A549 (cell line): ENCODE results near the gene FOSL2. TPM values are rescaled to one million over a fixed set of nuclear protein-coding genes. Genes with fewer than 3 reads are reported as not detected.

Experiments
- ATAC-seq, 2 experiments: fragments of 200-7000 bp in 1 of 2; fragments of >200 bp in 1 of 2; cut with Nextera tagmentation in 1 of 2; cut with Tn5 transposase in 1 of 2; 3 replicates each; pipeline versions ENCODE4 v1.8.0 to v1.9.1; 2018 to 2020; ENCODE audit warnings: mild to moderate bottlenecking in 1 of 2, moderate library complexity in 1 of 2
- CTCF ChIA-PET: fragments of 300-600 bp; sonication (Branson Sonifier 250); formaldehyde crosslinking; extraction: SDS; loops from one replicate; lab custom pipeline; 2021; ENCODE audit warnings: antibody characterized with exemption, inconsistent platforms; lab: Yijun Ruan, JAX
- POLR2A ChIA-PET: fragments of 350-600 bp; formaldehyde crosslinking; extraction: SDS; loops from one replicate; lab custom pipeline; 2021; ENCODE audit warnings: antibody characterized with exemption, inconsistent platforms; lab: Yijun Ruan, JAX
- DNase-seq, 2 experiments: peaks; one replicate each; pipeline versions ENCODE4 v3.0.0 to v3.0.0-alpha.2; 2011 to 2016; ENCODE audit warnings: low read depth in 1 of 2, low spot score in 1 of 2
- FAIRE-seq: peaks from 2 replicates; lab custom pipeline; 2011; peaks lifted over from hg19 to GRCh38; lab: Jason Lieb, UNC
- H3K27ac ChIP-seq, 2 experiments: fragments of >200 bp; sonication (Bioruptor Twin); formaldehyde crosslinking; 3 replicates each; pipeline ENCODE4 v1.5.1; 2016 to 2017
- H3K4me1 ChIP-seq: fragments of >200 bp; sonication (Bioruptor Twin); formaldehyde crosslinking; 3 replicates; pipeline ENCODE4 v1.6.1; 2016
- H3K4me2 ChIP-seq: fragments of >200 bp; sonication (Bioruptor Twin); formaldehyde crosslinking; 3 replicates; pipeline ENCODE4 v1.6.1; 2016
- H3K4me3 ChIP-seq: fragments of >200 bp; sonication (Bioruptor Twin); formaldehyde crosslinking; 3 replicates; pipeline ENCODE4 v1.5.1; 2016
- H3K9me3 ChIP-seq: fragments of >200 bp; sonication (Bioruptor Twin); formaldehyde crosslinking; 3 replicates; pipeline ENCODE4 v1.6.1; 2016
- BHLHE40 ChIP-seq: IDR thresholded peaks from 2 replicates; pipeline ENCODE4 v1.6.1; 2012; ENCODE audit warnings: low read depth, low read length, inconsistent platforms
- CBX2 ChIP-seq: fragments of 200-600 bp; sonication (generic); IDR thresholded peaks from 2 replicates; pipeline ENCODE4 v1.6.1; 2016; ENCODE audit warnings: low read depth, mild to moderate bottlenecking, borderline replicate concordance
- CHD2 ChIP-seq: fragments of 150-350 bp; IDR thresholded peaks from 2 replicates; pipeline ENCODE4 v1.6.1; 2014; ENCODE audit warnings: low read length; ENCODE audit not compliant: partially characterized antibody
- EHMT2 ChIP-seq: fragments of 200-600 bp; sonication (generic); IDR thresholded peaks from 2 replicates; pipeline ENCODE4 v1.6.1; 2016; ENCODE audit warnings: antibody characterized with exemption, low read depth, mild to moderate bottlenecking, moderate library complexity
- ESRRA ChIP-seq: fragments of 150-350 bp; IDR thresholded peaks from 2 replicates; pipeline ENCODE4 v1.6.1; 2014; ENCODE audit warnings: mild to moderate bottlenecking, low read length, borderline replicate concordance
- GATA3 ChIP-seq: IDR thresholded peaks from 2 replicates; pipeline ENCODE4 v1.6.1; 2012; ENCODE audit warnings: borderline replicate concordance
- HDAC2 ChIP-seq: fragments of 200-600 bp; sonication (generic); IDR thresholded peaks from 2 replicates; pipeline ENCODE4 v1.6.1; 2016
- JUN ChIP-seq, 2 experiments: fragments of >200 bp; sonication (Bioruptor Twin); formaldehyde crosslinking; IDR thresholded peaks; 2 replicates in 1 of 2; 3 replicates in 1 of 2; pipeline ENCODE4 v1.6.1; 2016 to 2017
- KDM5A ChIP-seq: fragments of 200-600 bp; sonication (generic); IDR thresholded peaks from 2 replicates; pipeline ENCODE4 v1.6.1; 2016; ENCODE audit warnings: antibody characterized with exemption, mild to moderate bottlenecking
- MAZ ChIP-seq: fragments of 150-350 bp; IDR thresholded peaks from 2 replicates; pipeline ENCODE4 v1.6.1; 2014; ENCODE audit warnings: antibody characterized with exemption, low read depth, low read length, borderline replicate concordance
- MYC ChIP-seq: IDR thresholded peaks from 2 replicates; pipeline ENCODE4 v1.6.1; 2012; ENCODE audit warnings: mild to moderate bottlenecking, inconsistent platforms, low read length, improper control_type of control experiment, borderline replicate concordance
- NR3C1 ChIP-seq: fragments of >200 bp; sonication (Bioruptor Twin); formaldehyde crosslinking; IDR thresholded peaks from 3 replicates; pipeline ENCODE4 v1.6.1; 2017
- RAD21 ChIP-seq, 2 experiments: fragments of >200 bp in 1 of 2; sonication (Bioruptor Twin) in 1 of 2; formaldehyde crosslinking in 1 of 2; IDR thresholded peaks in 1 of 2; conservative IDR thresholded peaks in 1 of 2; 2 replicates in 1 of 2; 3 replicates in 1 of 2; pipeline ENCODE4 v1.6.1; 2012 to 2018; ENCODE audit warnings: inconsistent platforms in 1 of 2
- RFX5 ChIP-seq: fragments of 450-650 bp; IDR thresholded peaks from 2 replicates; pipeline ENCODE4 v1.7.1; 2014; ENCODE audit warnings: antibody characterized with exemption, mild to moderate bottlenecking, moderate library complexity
- SMC3 ChIP-seq: fragments of >200 bp; sonication (Bioruptor Twin); formaldehyde crosslinking; IDR thresholded peaks from 3 replicates; pipeline ENCODE4 v1.6.1; 2018; ENCODE audit warnings: inconsistent platforms
- USF2 ChIP-seq: fragments of 450-650 bp; IDR thresholded peaks from 2 replicates; pipeline ENCODE4 v1.6.1; 2014; ENCODE audit warnings: antibody characterized with exemption
- ZSCAN20 ChIP-seq: fragments of 250-450 bp; sonication (Bioruptor Pico); IDR thresholded peaks from 2 replicates; pipeline ENCODE4 v1.8.0; 2022; ENCODE audit warnings: mild to moderate bottlenecking, moderate library complexity
- WGBS: methylation state at CpG from one replicate; pipeline ENCODE4 v1.1.6; 2017; ENCODE audit errors: missing lambda C conversion rate; 5-methylcytosine and 5-hydroxymethylcytosine counted together
- polyA plus RNA-seq, 4 experiments: library from polyadenylated mRNA; depleted of rRNA in 3 of 4; stranded (reverse); fragments of >200 nt; fragmentation: RNase III in 1 of 4; extraction: RNeasy Plus Mini Kit Qiagen cat#74134 plus additional on column Dnase treatment in 1 of 4; gene quantifications; 2 replicates in 3 of 4; 3 replicates in 1 of 4; pipeline ENCODE4 v1.2.3, GENCODE V29; 2011 to 2017
- TF ChIP-seq, protein P1 (sequence below): fragments of 150-350 bp; IDR thresholded peaks from 2 replicates; pipeline ENCODE4 v1.6.1; 2014; ENCODE audit warnings: low read depth, mild to moderate bottlenecking, low read length

Gene FOSL2
- polyA plus RNA-seq, 2 of the 4 experiments (the other 2 are of a cell fraction): 45.7 to 73.4 TPM

DNA sequence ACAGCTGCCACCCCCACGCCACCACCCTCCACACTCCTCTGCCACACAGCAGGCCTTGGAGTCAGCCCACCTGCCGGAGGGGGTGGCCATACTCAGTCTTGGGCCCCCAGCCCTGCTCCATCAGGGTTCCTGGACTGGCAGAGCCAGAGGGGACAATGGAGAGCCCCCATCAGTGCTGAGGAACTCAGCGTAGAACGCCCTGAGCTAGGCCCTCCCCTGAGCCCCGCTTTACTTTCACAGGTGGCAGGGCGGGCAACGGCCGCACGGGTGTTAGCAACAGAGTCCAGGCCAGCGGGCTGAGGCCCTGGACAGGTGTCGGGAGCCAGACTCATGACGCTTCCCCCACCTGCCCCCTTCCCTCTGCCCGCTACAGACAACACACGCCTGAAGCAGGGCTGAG, 47.1 kb downstream of the FOSL2 start:
- ATAC-seq (no peak), DNase-seq (no peak), FAIRE-seq (no peak)
- H3K27ac ChIP-seq: peak overlapping the region in 1 of 2 experiments; percentile 11; a peak in 1 of 6 replicates
- H3K4me1 ChIP-seq: peaks cover 36% of the 10 kb centered on the region
- no peak overlapping the region for H3K4me3 ChIP-seq
- 97% methylated on average over 10 of the region's 14 CpGs for WGBS
- ChIA-PET POLR2A (interaction anchor here (1.0 kb wide), 1 partner anchor 12 kb away, joined by 3 read pairs; no protein-coding TSS in a partner anchor), CTCF (interaction anchor here (1.7 to 2.8 kb wide), 2 partner anchors 10 to 13 kb away, joined by 4 to 11 read pairs; no protein-coding TSS in a partner anchor)
- 0 out of 3 replicates have a peak, but pooled peaks cover 2% of the 10 kb centered on the region for H3K9me3 ChIP-seq
- TF ChIP-seq BHLHE40: no peak
- TF ChIP-seq USF2: no peak
- TF ChIP-seq SMC3: no peak
- no peak for TF ChIP-seq CBX2
- TF ChIP-seq GATA3: no peak
- H3K4me2 ChIP-seq: no peak overlapping the region

DNA sequence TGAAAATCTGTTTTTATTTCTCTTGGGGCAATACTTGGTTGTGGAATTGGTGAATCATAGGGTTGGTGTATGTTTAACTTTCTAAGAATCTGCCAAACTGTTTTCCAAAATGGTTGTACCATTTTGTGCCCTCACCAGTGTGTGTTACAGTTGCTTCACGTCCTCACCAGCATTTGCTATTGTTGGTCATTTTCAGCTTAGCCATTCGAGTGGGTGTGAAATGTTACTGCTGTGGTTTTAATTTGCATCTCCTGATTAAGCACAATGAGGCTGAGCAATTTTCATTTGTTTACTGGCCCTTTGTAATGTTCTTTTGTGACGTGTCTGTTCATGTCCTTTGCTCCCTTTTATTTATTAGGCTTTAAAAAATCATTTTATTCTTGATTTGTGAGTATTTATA, 49.7 kb downstream of the FOSL2 start:
- ATAC-seq (no peak), DNase-seq (no peak), FAIRE-seq (peak; percentile 54)
- POLR2A ChIA-PET: interaction anchor here (0.6 kb wide), 2 partner anchors 698 to 1230 kb away, joined by 3 read pairs; partner anchors contain the start of genes ATRAID and SLC5A6
- WGBS: 63% methylated on average over 3 of the region's 3 CpGs
- 0 out of 3 replicates have a peak, but pooled peaks cover 2% of the 10 kb centered on the region for H3K9me3 ChIP-seq
- CTCF ChIA-PET: interaction anchor here (0.6 to 1.0 kb wide), 2 partner anchors 12 to 30 kb away, joined by 3 to 5 read pairs; no protein-coding TSS in a partner anchor
- H3K4me3 ChIP-seq: no peak overlapping the region
- 0 out of 3 replicates have a peak overlapping the region, but pooled peaks have one; percentile 1 for H3K4me2 ChIP-seq
- TF ChIP-seq EHMT2 (no peak), SMC3 (no peak), ESRRA (no peak), NR3C1 (no peak), RFX5 (no peak), KDM5A (no peak), GATA3 (no peak)
- peaks cover 36% of the 10 kb centered on the region for H3K4me1 ChIP-seq
- no peak overlapping the region for H3K27ac ChIP-seq

DNA sequence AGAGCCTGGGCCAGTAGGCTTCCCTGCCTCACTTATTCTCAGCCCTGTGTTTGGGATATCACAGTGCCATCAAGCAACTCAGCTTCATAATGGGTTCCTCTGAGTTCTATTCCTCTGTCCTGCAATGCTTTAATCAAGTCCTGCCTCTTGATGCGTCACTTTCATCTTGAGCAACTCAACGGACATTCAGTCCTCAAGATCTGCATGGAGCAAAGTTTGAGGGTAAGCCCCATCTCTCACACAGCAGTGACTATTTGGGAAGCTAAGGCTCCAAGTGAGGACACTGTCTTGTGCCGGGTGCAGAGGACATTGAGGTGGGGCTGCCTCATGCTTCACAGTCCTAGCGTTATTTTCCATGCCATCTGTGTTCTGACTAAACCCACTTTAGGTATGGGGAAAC, 52.3 kb downstream of the FOSL2 start:
- DNase-seq: no peak
- Histone ChIP-seq H3K9me3 (0 out of 3 replicates have a peak, but pooled peaks cover 2% of the 10 kb centered on the region), H3K27ac (peak overlapping the region; percentile 65 to 87), H3K4me2 (peak overlapping the region; percentile 65; the same call in 2 of the 3 replicates)
- POLR2A ChIA-PET: no interaction called here
- no peak for FAIRE-seq
- no peak for ATAC-seq
- TF ChIP-seq SMC3 (no peak), MYC (no peak), JUN (IDR thresholded peaks at IDR 0.05) (no peak), BHLHE40 (no peak), RAD21 (conservative IDR thresholded peaks at IDR 0.05 in 1 of 2, IDR thresholded peaks at IDR 0.05 in 1 of 2) (no peak), ZSCAN20 (CRISPR knock-in tag) (no peak), CHD2 (no peak), HDAC2 (no peak), MAZ (no peak)
- TF ChIP-seq, protein P1, sequence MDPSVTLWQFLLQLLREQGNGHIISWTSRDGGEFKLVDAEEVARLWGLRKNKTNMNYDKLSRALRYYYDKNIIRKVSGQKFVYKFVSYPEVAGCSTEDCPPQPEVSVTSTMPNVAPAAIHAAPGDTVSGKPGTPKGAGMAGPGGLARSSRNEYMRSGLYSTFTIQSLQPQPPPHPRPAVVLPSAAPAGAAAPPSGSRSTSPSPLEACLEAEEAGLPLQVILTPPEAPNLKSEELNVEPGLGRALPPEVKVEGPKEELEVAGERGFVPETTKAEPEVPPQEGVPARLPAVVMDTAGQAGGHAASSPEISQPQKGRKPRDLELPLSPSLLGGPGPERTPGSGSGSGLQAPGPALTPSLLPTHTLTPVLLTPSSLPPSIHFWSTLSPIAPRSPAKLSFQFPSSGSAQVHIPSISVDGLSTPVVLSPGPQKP: no peak
- TF ChIP-seq, all 56 proteins: peak for 0
- CTCF ChIA-PET: interaction anchor here (0.6 to 2.8 kb wide), 15 partner anchors 9 to 761 kb away, joined by 3 to 8 read pairs (median 3); partner anchors contain the start of gene RBKS
- no peak overlapping the region for H3K4me3 ChIP-seq
- 96% methylated on average over 4 of the region's 4 CpGs for WGBS
- peaks cover 60% of the 10 kb centered on the region for H3K4me1 ChIP-seq
